ENCODE measurements around the gene LGMN.

- TF ChIP-seq POLR2AphosphoS5 (IDR thresholded peaks at IDR 0.05; ENCODE audit: low read depth) (no peak), EZH2 (IDR thresholded peaks at IDR 0.05; ENCODE audit: low read depth, unreplicated experiment) (no peak), CTCF (conservative IDR thresholded peaks at IDR 0.05; ENCODE audit: low read depth in 2 of 2) (no peak), REST (IDR thresholded peaks at IDR 0.05; ENCODE audit: unreplicated experiment) (no peak), CREB1 (CRISPR knock-in tag; IDR thresholded peaks at IDR 0.05; ENCODE audit: low read depth) (no peak), ETS1 (IDR thresholded peaks at IDR 0.05) (no peak), JUNB (IDR thresholded peaks at IDR 0.05; ENCODE audit: unreplicated experiment) (no peak), EZH2phosphoT487 (IDR thresholded peaks at IDR 0.05; ENCODE audit: unreplicated experiment) (no peak)
Measured at GRCh38 chr14:92710001-92710341, 38.5 kb downstream of the LGMN start.

Data from GM23338 (cell line).